ENCODE data around the gene KRT5. TPM values are rescaled to one million over a fixed set of nuclear protein-coding genes. Genes with fewer than 3 reads are reported as not detected.

Gene KRT5
- polyA plus RNA-seq, 3 donors = 0.40 TPM; not detected in 2

Other genes starting within 250 kb of the KRT5 start
- gene KRT86, start 245.7 kb downstream of the KRT5 start, polyA plus RNA-seq (ENCODE audit: insufficient read length in 3 of 3) = not detected
- gene KRT81, start 228.9 kb downstream of the KRT5 start, polyA plus RNA-seq (ENCODE audit: insufficient read length in 3 of 3) = not detected
- gene KRT83, start 199.0 kb downstream of the KRT5 start, polyA plus RNA-seq (ENCODE audit: insufficient read length in 3 of 3) = not detected
- not detected for gene KRT85, start 152.9 kb downstream of the KRT5 start, polyA plus RNA-seq (ENCODE audit: insufficient read length in 3 of 3)
- not detected for gene KRT84, start 134.7 kb downstream of the KRT5 start, polyA plus RNA-seq (ENCODE audit: insufficient read length in 3 of 3)
- gene KRT82, start 114.1 kb downstream of the KRT5 start, polyA plus RNA-seq (ENCODE audit: insufficient read length in 3 of 3) = not detected
- gene KRT75, start 86.0 kb downstream of the KRT5 start, polyA plus RNA-seq (ENCODE audit: insufficient read length in 3 of 3) = not detected
- not detected for gene KRT6B, start 68.2 kb downstream of the KRT5 start, polyA plus RNA-seq (ENCODE audit: insufficient read length in 3 of 3)
- gene KRT6C, start 46.6 kb downstream of the KRT5 start, polyA plus RNA-seq (ENCODE audit: insufficient read length in 3 of 3) = not detected
- gene KRT6A, start 27.1 kb downstream of the KRT5 start, polyA plus RNA-seq (ENCODE audit: insufficient read length in 3 of 3) = not detected
- gene KRT71, start 32.8 kb upstream of the KRT5 start, polyA plus RNA-seq (ENCODE audit: insufficient read length in 3 of 3) = not detected
- not detected for gene KRT74, start 53.4 kb upstream of the KRT5 start, polyA plus RNA-seq (ENCODE audit: insufficient read length in 3 of 3)
- not detected for gene KRT72, start 81.1 kb upstream of the KRT5 start, polyA plus RNA-seq (ENCODE audit: insufficient read length in 3 of 3)
- not detected for gene KRT73, start 98.2 kb upstream of the KRT5 start, polyA plus RNA-seq (ENCODE audit: insufficient read length in 3 of 3)
- not detected for gene KRT2, start 131.8 kb upstream of the KRT5 start, polyA plus RNA-seq (ENCODE audit: insufficient read length in 3 of 3)
- gene KRT1, start 160.0 kb upstream of the KRT5 start, polyA plus RNA-seq (ENCODE audit: insufficient read length in 3 of 3) = under 1 TPM; 0.19 to 0.45 (median 0.31) TPM
- gene KRT77, start 183.1 kb upstream of the KRT5 start, polyA plus RNA-seq (ENCODE audit: insufficient read length in 3 of 3) = not detected

Data from right renal cortex interstitium (tissue), 3 donors.